Muscle layer of duodenum (tissue), 2 donors: Measurements from ENCODE around the gene RNF126.

ENCODE experiments used
- H3K27ac ChIP-seq: one replicate; pipeline ENCODE4 v1.7.0; 2013; ENCODE audit warnings: mild to moderate bottlenecking, low read length
- H3K27me3 ChIP-seq: one replicate; pipeline ENCODE4 v1.7.0; 2013; ENCODE audit warnings: low read depth, mild to moderate bottlenecking, control low read depth, low read length
- H3K36me3 ChIP-seq, 2 donors: one replicate each; pipeline ENCODE4 v1.7.0; 2013; ENCODE audit warnings: low read length in 2 of 2, control low read depth in 1 of 2, mild to moderate bottlenecking in 1 of 2; ENCODE audit not compliant: insufficient read depth in 2 of 2, control insufficient read depth in 1 of 2
- H3K4me1 ChIP-seq, 2 donors: one replicate each; pipeline ENCODE4 v1.7.0; 2013; ENCODE audit warnings: low read length in 2 of 2, mild to moderate bottlenecking in 2 of 2, control low read depth in 1 of 2, moderate library complexity in 1 of 2; ENCODE audit not compliant: insufficient read depth in 2 of 2, control insufficient read depth in 1 of 2
- H3K4me3 ChIP-seq, 2 donors: one replicate each; pipeline ENCODE4 v1.7.0; 2013; ENCODE audit warnings: low read length in 2 of 2, low read depth in 1 of 2, mild to moderate bottlenecking in 1 of 2
- H3K9me3 ChIP-seq, 2 donors: one replicate each; pipeline ENCODE4 v1.7.0; 2013; ENCODE audit warnings: low read length in 2 of 2, control low read depth in 1 of 2, mild to moderate bottlenecking in 1 of 2; ENCODE audit not compliant: control insufficient read depth in 1 of 2
- donor health status: healthy.

The RNF126 gene

DNA sequence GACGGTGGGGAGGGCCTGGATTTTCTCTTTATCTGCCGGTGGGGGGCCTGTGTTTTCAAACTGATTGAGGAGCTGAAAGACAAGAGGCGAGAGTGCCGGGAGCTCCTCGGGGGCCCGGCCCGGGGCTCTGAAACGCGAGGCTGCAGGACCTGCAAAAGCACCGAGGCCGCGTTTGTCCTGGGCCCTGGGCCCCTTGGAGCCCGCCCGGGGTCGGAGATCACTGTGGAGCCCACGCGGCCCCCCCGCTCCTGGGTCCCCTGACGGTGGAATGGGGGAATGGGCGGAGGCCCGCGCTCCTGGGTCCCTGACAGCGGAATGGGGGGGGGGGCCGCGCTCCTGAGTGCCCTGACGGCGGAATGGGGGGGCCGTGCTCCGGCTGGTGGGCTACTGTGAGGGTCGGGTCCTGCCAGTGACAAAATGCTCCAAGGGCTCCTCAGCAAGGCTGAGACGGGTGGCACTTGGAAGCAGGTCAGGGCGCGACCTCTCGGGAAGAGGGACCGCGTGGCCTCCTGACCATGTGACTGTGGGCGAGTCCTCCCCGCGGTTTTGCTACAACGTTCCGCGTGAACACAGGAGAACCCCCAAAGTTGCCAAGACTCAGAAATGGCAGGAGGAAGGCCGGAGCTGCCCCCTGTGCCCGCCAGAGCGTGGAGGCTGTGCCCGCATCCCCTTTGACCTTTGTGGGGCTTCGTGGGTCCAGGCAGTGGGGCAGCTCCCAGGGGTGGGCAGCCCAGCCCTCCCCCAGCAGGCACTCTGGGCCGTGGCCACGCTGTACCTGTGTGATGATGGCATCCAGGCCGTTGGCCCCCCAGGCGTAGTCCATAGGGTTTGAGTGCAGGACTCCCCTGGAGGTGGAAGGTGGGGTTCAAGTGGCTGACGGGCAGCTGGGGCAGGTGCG, 13.9 kb downstream of the RNF126 start:
- H3K4me1 ChIP-seq: no peaks in the 10 kb centered on the region
- no peaks in the 10 kb centered on the region for H3K9me3 ChIP-seq
- H3K4me3 ChIP-seq: no peak overlapping the region
- no peaks in the 10 kb centered on the region for H3K27me3 ChIP-seq
- H3K27ac ChIP-seq: no peak overlapping the region
- H3K36me3 ChIP-seq: peaks cover 0 to 72% of the 10 kb centered on the region in 2 donors

GRCh38 chr19:648305-648704, 14.7 kb downstream of the RNF126 start:
- Histone ChIP-seq H3K36me3 (peaks cover 0 to 67% of the 10 kb centered on the region in 2 donors), H3K27me3 (no peaks in the 10 kb centered on the region), H3K4me3 (no peak overlapping the region), H3K4me1 (no peaks in the 10 kb centered on the region), H3K9me3 (no peaks in the 10 kb centered on the region), H3K27ac (no peak overlapping the region)

- no peak overlapping the region for H3K4me3 ChIP-seq
- H3K4me1 ChIP-seq: no peaks in the 10 kb centered on the region
- H3K36me3 ChIP-seq: peaks cover 0 to 61% of the 10 kb centered on the region in 2 donors
- no peaks in the 10 kb centered on the region for H3K9me3 ChIP-seq
- no peak overlapping the region for H3K27ac ChIP-seq
- no peaks in the 10 kb centered on the region for H3K27me3 ChIP-seq
Measured at GRCh38 chr19:647566-648284, 15.3 kb downstream of the RNF126 start.

- Histone ChIP-seq H3K4me3 (no peak overlapping the region), H3K27me3 (no peaks in the 10 kb centered on the region), H3K9me3 (no peaks in the 10 kb centered on the region), H3K27ac (no peak overlapping the region), H3K4me1 (no peaks in the 10 kb centered on the region), H3K36me3 (peaks cover 0 to 56% of the 10 kb centered on the region in 2 donors)
Measured at GRCh38 chr19:646779-647565, 16.0 kb downstream of the RNF126 start.

DNA sequence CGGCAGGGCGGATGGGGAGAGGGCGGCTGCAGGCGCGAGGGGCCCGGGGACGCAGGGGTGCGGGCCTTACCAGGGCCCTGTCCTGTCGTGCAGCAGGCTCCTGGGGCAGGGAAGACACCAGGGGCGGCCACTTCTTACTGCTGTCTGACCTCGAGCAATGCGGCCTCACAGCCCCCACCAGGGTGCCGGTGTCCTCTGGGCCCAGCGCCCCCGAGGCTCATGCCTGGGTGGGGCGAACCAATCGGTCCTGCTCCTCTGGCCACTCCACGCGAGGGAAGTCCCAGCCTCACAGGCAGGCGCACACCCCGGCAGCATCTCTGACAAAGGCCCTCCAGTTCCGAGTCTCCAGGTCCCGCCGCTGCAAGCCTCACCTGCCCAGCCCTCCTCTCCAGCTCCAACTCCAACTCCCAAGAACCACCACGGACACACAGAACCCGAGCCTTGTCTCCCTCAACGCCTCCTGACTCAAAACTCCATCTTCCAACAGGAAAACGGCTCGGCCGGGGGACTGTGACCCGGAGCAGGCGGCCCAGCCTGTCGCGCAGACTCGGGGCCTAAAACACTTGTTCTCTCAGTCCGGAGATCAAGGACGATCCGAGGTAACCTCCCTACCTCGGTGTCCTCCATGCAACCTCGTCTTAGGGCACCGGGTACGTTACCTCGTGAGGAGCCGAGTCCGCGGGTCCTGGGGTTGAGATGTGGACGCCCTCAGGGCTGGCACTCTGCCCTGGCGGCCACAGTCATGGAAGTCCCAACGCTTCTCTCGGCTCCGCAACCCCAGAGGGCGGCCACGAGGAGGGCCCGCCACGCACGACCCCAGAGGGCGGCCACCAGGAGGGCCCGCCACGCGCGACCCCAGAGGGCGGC, 16.9 kb downstream of the RNF126 start:
- Histone ChIP-seq H3K4me1 (no peaks in the 10 kb centered on the region), H3K4me3 (no peak overlapping the region), H3K36me3 (peaks cover 0 to 47% of the 10 kb centered on the region in 2 donors), H3K27me3 (no peaks in the 10 kb centered on the region), H3K9me3 (no peaks in the 10 kb centered on the region), H3K27ac (no peak overlapping the region)

DNA sequence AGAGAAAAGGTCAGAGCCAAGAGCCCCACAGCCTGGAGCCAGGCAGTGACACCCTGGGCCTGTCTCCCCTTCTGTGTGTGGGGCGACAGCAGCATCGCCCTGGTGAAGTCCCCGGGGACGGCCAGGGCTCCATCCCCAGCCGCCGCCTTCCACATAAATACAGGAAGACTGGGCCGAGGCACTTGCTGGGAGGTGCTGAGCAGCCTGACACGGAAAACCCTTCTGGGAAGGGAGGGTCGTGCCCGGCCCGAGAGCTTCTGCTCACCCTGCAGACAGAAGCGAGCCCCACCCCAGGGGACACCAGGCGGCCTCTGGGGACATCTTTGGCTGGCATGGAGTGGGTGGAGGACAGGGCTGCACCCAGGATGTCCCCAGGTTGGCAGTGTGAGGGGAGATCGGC, 18.2 kb downstream of the RNF126 start:
- no peaks in the 10 kb centered on the region for H3K4me1 ChIP-seq
- H3K4me3 ChIP-seq: no peak overlapping the region
- H3K36me3 ChIP-seq: peaks cover 0 to 41% of the 10 kb centered on the region in 2 donors
- H3K27ac ChIP-seq: no peak overlapping the region
- H3K27me3 ChIP-seq: no peaks in the 10 kb centered on the region
- H3K9me3 ChIP-seq: no peaks in the 10 kb centered on the region

DNA sequence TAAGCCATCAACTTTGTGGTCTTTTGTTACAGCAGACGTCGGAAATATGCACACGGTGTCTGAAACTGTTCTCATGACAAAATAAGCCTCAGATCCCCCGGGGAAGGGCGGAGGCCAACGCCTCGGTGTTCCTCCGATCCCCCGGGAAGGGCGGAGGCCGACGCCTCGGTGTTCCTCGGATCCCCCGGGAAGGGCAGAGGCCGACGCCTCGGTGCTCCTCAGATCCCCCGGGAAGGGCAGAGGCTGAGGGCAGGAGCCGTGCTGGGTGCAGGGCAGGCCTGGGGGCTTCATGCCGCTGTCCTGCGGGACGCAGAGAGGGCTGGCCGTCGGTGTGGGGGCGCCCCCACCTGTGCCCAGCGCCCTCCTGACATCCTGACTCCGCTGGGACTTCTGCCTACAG, 18.7 kb downstream of the RNF126 start:
- Histone ChIP-seq H3K4me1 (peaks cover 0 to 1% of the 10 kb centered on the region in 2 donors), H3K4me3 (no peak overlapping the region), H3K27me3 (no peaks in the 10 kb centered on the region), H3K27ac (no peak overlapping the region), H3K36me3 (peaks cover 0 to 37% of the 10 kb centered on the region in 2 donors), H3K9me3 (no peaks in the 10 kb centered on the region)

GRCh38 chr19:643736-644135, 19.3 kb downstream of the RNF126 start:
- Histone ChIP-seq H3K36me3 (peaks cover 0 to 31% of the 10 kb centered on the region in 2 donors), H3K4me1 (peaks cover 0 to 7% of the 10 kb centered on the region in 2 donors), H3K27ac (no peak overlapping the region), H3K9me3 (no peaks in the 10 kb centered on the region), H3K27me3 (no peaks in the 10 kb centered on the region), H3K4me3 (no peak overlapping the region)

GRCh38 chr19:642767-643727, 20.0 kb downstream of the RNF126 start:
- no peak overlapping the region for H3K27ac ChIP-seq
- H3K4me1 ChIP-seq: peaks cover 0 to 11% of the 10 kb centered on the region in 2 donors
- peaks cover 0 to 25% of the 10 kb centered on the region in 2 donors for H3K36me3 ChIP-seq
- H3K4me3 ChIP-seq: no peak overlapping the region
- no peaks in the 10 kb centered on the region for H3K27me3 ChIP-seq
- H3K9me3 ChIP-seq: no peaks in the 10 kb centered on the region

GRCh38 chr19:641702-642101, 21.3 kb downstream of the RNF126 start:
- Histone ChIP-seq H3K9me3 (no peaks in the 10 kb centered on the region), H3K4me3 (no peak overlapping the region), H3K27ac (no peak overlapping the region), H3K27me3 (no peaks in the 10 kb centered on the region), H3K4me1 (peaks cover 0 to 11% of the 10 kb centered on the region in 2 donors), H3K36me3 (peaks cover 0 to 13% of the 10 kb centered on the region in 2 donors)
